Posterior cingulate gyrus (tissue), 11 donors: ENCODE results near the gene IZUMO4.

Source experiments
- DNase-seq, 10 donors: peaks; one replicate each; pipeline versions ENCODE4 v3.0.0 to v3.0.0-alpha.2; 2020 to 2021; ENCODE audit warnings: mixed read lengths in 3 of 10
- intact Hi-C: fragments of 100-400 bp; cut with DNase I; formaldehyde crosslinking; loops from one replicate; pipeline ENCODE4 v1.15.1; 2023

The IZUMO4 gene

GRCh38 chr19:2096480-2097202 lies at the start of gene IZUMO4:
Gene IZUMO4 (plus strand): TSS chr19:2096915. CDS start chr19:2096946, 31 bp downstream.
- intact Hi-C loops = loop anchor here (5.0 kb wide), 1 partner anchor 51 kb away; no protein-coding TSS in a partner anchor
- peak; percentile 98 to 100 (median 100) for DNase-seq

DNA sequence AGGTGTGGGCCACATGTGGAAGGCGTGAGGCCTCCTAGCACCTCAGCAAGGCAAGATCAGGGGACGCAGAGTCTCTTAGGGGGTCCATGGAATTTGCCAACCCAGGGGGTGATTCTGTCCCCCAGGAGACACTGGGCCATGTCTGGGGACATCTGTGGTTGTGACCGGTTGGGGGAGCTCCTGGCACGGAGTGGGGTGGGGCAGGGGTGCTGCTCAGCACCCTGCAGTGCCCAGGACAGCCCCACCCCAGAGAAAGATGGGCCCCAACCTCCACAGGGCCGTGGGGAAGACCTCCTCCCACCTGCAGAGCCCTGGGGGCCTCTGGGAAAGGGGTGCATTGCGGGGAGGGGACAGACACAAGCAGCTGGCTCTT lies 49.7 kb upstream of the IZUMO4 start:
- intact Hi-C loops = no loop called here
- no peak for DNase-seq

GRCh38 chr19:2047449-2048103 lies 49.1 kb upstream of the IZUMO4 start:
- intact Hi-C loops = no loop called here
- no peak for DNase-seq

DNA sequence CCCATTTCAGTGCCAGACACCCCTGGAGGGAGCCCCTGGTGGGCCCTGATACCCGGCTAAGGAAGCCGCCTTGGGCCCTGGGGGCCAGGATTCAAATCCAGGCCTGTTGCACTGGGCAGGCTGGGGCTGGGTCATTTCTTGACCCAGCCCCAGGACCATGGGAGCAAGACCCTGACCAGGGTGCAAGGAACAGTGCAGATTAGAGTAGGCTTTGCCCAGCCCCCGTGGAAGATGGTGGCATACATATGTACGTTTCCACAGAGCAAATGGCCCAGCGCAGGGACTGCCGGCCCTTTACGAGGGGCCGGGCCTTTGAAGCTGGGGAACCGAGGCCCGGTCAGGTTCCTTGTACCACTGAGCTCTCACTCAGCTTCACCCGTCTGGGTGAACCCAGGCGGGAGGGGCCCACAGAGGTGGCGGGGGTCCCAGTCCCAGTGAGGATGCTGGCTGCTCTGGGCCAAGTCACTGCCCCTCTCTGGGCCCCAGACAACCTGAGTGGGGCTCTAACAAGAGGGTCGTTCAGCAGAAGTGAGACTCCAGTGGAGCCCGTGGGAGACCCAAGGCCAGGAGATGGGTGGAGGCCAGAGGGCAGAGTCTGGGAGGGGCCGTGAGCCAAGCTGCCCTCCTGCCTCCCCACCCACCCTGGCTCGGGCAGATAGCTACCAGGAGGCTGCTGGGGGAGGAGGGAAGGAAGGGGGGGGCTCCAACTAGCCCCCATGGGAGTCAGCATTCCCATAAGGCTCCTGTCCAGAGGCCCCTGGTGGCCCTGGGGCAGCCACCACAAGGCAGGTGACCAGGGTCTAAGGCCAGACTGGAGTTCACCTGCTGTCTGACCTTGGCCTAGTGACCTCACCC lies 48.4 kb upstream of the IZUMO4 start:
- intact Hi-C loops = no loop called here
- no peak for DNase-seq

DNA sequence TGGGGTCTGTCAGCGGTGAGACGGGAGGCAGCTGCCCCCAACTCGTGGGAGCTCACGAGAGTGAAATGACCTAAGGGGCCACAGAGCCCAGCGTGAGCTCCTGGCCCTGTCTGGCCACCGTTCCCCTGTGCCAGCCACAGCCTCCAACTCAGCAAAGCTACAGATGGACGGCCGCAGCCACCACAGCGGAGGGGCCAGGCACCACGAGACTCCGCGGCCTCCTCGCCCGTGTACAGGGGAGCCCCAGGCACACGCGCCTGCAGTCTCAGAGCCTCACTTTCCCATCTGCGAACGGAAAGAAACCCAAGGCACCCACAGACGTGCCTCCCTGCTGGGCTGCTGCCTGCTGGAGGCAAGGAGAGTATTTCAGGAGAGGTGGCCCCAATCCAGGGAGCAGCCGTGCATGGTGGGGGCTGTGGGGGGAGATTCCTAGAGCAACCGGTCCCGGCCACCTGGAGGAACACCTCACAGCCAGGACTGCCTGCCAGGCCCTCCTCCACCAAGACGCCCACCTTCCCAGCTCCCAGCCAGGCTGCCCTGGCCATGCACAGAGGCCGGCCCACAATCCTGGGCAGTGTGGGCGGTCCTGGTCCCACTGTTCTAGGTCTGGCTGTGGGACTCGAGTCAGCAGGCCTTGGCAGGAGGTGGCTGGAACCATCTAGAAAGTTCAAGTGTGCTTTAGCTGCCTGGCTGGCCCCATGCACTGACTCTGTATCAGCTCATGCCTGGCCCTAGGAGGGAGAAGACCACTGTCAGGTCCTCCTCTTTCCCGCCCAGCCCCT lies 47.6 kb upstream of the IZUMO4 start:
- DNase-seq = peak in 7 of 10 donors; percentile 43 to 94 (median 68)
- intact Hi-C loops = no loop called here

GRCh38 chr19:2049741-2050348 lies 46.9 kb upstream of the IZUMO4 start:
- peak in 7 of 10 donors; percentile 41 to 94 (median 73) for DNase-seq
- intact Hi-C loops = no loop called here

DNA sequence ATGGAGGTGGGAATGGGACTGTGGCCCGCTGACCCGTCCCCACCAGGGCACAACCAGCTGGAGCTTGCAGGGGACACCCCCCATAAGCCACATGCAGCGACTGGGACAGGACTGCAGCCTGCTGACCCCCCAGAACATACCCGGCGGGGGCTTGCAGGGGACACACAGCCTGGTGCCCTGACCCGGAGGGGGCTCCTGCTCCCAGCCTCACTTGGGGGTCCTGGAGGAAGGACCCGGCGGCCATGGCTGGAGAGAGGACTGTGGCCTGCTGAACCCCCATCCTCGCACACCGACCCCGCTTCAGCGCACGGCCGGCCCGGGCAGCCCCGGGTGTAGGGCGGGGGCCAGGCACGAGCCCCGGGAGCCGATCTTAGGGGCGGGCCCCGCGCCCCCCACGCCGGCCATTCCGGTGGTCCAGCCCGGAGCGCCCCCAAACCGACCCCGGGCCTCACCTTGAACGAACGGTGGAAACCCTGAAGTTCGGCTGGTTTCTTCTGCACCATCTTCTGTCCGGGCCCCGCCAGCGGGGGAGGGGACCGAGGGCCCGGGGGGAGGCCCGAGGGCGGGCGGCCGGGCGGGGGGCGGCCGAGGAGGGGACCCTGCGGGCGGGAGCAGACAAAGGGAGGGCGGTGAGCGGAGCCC lies 46.2 kb upstream of the IZUMO4 start:
- intact Hi-C loops = no loop called here
- DNase-seq = peak in 1 of 10 donors; percentile 40

- intact Hi-C loops = no loop called here
- DNase-seq = peak; percentile 87 to 99 (median 94)
These were observed 45.5 kb upstream of the IZUMO4 start, which contains the start of gene MKNK2 for GRCh38 chr19:2050991-2051772. Gene MKNK2 (minus strand): TSS chr19:2051244. CDS start chr19:2050851, 393 bp downstream.

- peak in 1 of 10 donors; percentile 72 for DNase-seq
- intact Hi-C loops = no loop called here
These were observed 44.7 kb upstream of the IZUMO4 start for GRCh38 chr19:2051773-2052704.

GRCh38 chr19:2053601-2054389 lies 42.9 kb upstream of the IZUMO4 start:
- intact Hi-C loops = no loop called here
- DNase-seq = peak in 3 of 10 donors; percentile 78 to 86 (median 86)

DNA sequence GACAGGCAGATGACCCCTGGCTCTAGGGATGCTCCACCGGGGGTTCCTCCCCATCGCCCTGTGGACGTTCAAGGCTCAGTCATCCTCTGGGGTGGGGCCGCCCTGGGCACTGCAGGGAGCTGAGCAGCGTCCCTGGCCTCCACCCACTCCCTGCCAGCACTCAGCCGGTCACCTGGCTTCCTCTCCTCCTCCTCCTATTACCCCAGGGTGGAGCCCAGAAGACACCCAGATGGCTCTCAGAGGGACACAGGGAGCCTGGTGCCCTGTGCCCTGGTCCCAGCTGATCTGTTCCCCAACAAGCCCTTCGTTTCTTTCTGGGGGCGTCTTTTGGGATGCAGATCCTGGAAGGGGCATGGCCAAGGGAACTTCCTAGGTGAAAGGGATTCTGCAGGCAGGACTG lies 42.0 kb upstream of the IZUMO4 start:
- peak in 1 of 10 donors; percentile 80 for DNase-seq
- intact Hi-C loops = no loop called here

DNA sequence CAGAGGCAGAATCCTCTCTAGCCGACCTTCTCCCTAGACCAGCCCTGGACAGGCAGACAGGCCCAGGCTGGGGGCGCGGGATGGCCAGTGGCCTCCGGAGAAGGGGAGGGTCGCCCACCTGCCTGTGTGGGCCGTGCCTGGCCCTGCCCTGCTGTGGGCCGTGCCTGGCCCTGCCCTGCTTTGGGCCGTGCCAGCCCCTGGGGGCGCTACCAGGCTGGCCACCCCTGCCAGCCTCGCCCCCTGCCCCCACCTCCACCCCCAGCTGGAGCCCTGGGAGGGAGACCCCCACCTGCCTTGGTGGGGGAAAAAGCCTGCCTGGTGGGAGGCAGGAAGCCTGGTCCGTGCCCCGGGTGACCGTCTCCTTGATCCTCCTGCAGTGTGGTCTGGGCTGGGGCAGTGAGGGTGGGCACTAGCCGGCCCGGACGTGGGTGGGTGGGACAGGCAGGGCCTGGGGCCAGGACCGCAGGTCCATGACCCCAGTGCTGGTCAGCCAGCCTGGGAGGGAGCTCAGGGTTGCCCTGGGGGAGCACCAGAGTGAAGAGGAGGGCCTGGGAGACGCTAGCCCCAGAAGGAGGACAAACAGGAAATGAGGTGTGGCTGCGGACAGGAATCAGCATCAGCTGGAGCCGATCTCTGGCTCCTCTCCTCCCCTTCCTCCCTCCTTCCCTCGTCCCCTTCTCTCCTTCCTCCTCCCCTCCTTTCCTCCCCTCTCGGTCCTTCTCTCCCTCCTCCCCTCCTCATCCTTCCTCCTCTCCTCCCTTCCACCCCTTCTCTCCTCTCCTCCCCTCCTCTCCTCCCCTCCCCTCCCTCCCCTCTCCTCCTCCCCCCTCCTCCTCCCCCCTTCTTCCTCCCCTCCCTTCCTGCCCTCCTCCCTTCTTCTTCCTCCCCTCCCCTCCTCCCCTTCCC lies 40.5 kb upstream of the IZUMO4 start:
- DNase-seq = peak in 1 of 10 donors; percentile 87
- intact Hi-C loops = no loop called here

DNA sequence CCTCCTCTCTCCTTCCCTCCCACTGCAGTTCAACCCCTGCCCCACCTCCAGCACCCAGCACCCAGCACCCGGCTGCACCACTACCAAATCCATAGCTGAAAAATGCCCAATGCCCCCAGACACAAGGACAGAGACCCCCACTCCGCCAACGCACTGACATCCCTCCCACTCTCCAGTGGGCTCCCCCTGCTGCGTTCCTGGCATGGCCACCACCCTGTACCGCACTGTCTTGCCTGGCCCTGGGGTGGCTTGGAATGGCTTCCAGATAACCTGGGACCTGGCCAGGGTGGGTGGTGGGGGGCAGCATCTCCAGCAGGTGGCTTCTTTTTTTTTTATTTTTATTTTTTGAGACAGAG lies 39.9 kb upstream of the IZUMO4 start:
- intact Hi-C loops = no loop called here
- peak in 1 of 10 donors; percentile 77 for DNase-seq

DNA sequence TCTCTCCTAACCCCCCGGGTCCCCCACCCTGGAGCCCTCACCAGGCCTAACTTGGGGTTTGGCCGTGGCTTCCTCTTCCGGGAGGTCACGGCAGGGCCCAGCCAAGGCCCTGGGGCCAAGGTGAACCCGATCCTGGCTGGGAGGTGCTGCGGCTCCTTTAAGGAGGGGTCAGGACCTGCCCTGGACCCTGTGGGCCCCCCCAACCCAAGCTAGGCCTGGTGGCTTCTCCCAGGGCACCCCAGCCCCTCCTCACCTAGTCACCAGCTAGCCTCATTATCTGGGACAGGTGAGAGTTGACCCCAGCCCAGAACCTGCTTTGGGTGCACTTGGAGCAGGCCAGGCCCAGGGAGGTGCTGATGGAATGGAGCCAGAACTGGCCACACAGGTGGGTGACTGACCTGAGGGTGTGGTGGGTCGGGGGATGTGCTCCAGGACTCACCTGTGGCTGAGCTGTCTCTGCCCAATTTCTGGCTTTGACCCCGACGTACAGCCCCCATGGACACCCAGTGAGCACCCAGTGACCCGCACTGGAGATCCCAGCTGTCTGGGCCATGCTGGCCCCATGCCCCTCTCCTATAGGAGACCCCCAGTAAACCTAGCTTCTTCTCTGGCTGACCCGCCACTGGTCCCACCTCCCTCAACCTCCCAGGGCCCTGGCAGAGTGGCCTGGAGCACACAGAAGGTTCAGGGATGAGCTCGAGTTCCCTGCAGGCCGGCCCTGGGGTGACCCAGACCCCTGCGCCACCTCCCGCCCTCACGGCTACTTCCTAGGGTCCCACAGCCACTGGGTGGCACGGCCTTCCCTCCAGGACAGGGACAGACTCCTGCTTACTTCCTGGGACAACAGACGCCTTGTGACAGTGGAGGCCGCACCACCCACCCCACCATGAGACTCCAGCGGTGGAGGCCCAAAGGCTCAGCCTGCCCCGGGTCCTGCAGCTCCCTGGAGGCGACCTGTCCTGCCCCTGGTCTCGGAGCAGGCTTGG lies 38.9 kb upstream of the IZUMO4 start:
- intact Hi-C loops = no loop called here
- DNase-seq = peak in 1 of 10 donors; percentile 85
